ENCODE data around the gene SFPQ. TPM values are rescaled to one million over a fixed set of nuclear protein-coding genes. Genes with fewer than 3 reads are reported as not detected.
A peak's percentile ranks its signal among the peaks of the same experiment; 100 is the strongest.
"Not testable (repeated sequence)": the region's sequence is repeated elsewhere in the genome, so short reads cannot be mapped to it uniquely, and the experiment has no call there.

Gene SFPQ
- polyA plus RNA-seq (2013, experiment 1 of 2): 424 TPM
- polyA plus RNA-seq (2013, experiment 2 of 2): 420 TPM

- Histone ChIP-seq H2BK120ac (ENCODE audit: low read depth, low read length) (peak within 1 kb of the TSS; percentile 93), H3K36me3 (ENCODE audit: control insufficient read depth, insufficient read depth, low read length) (peaks cover 13% of the 10 kb centered on the region), H4K5ac (ENCODE audit: low read length) (no peak within 1 kb of the TSS), H3K4me2 (ENCODE audit: low read length) (no peak within 1 kb of the TSS), H3K27me3 (ENCODE audit: insufficient read depth, low read length, poor library complexity) (no peaks in the 10 kb centered on the region), H3K4me1 (ENCODE audit: control insufficient read depth, low read depth, low read length) (no peaks in the 10 kb centered on the region), H3K79me2 (ENCODE audit: control insufficient read depth, insufficient read depth, low read length) (peaks cover 49% of the 10 kb centered on the region), H2BK15ac (replicated peaks; ENCODE audit: low read depth) (no peak within 1 kb of the TSS), H4K8ac (ENCODE audit: low read depth, low read length) (peak within 1 kb of the TSS; percentile 100), H2AK5ac (ENCODE audit: low read length) (no peak within 1 kb of the TSS), H3K23ac (ENCODE audit: low read length) (peak within 1 kb of the TSS; percentile 100), H3K4me3 (ENCODE audit: low read length) (peak within 1 kb of the TSS; percentile 96), H2BK5ac (ENCODE audit: low read length) (peak within 1 kb of the TSS; percentile 41), H3K18ac (ENCODE audit: low read length) (peak within 1 kb of the TSS; percentile 94), H3K9ac (ENCODE audit: low read length) (peak within 1 kb of the TSS; percentile 99), H3K27ac (ENCODE audit: low read depth, low read length) (peak within 1 kb of the TSS; percentile 88), H3K56ac (ENCODE audit: low read length) (peak within 1 kb of the TSS; percentile 99), H3K4ac (ENCODE audit: low read depth, low read length) (peak within 1 kb of the TSS; percentile 98), H3K79me1 (ENCODE audit: low read length) (no peaks in the 10 kb centered on the region)
- WGBS (ENCODE audit: extremely low coverage, insufficient coverage, low lambda C conversion rate): no CpG with 5 or more reads among the region's 50 CpGs
- DNase-seq: peak; percentile 100
Measured at GRCh38 chr1:35192853-35193664, at the start of gene SFPQ. TSS of gene SFPQ (minus strand) at chr1:35193145. CDS start at chr1:35193049, 96 bp downstream.

- not testable (repeated sequence) for H2BK5ac ChIP-seq (ENCODE audit: low read length); H3K4me1 ChIP-seq (ENCODE audit: control insufficient read depth, low read depth, low read length); H2AK5ac ChIP-seq (ENCODE audit: low read length); H3K79me2 ChIP-seq (ENCODE audit: control insufficient read depth, insufficient read depth, low read length); H4K5ac ChIP-seq (ENCODE audit: low read length); H3K23ac ChIP-seq (ENCODE audit: low read length); H3K79me1 ChIP-seq (ENCODE audit: low read length); H3K18ac ChIP-seq (ENCODE audit: low read length); H3K4me2 ChIP-seq (ENCODE audit: low read length); H3K56ac ChIP-seq (ENCODE audit: low read length); H2BK15ac ChIP-seq (replicated peaks; ENCODE audit: low read depth); H3K27ac ChIP-seq (ENCODE audit: low read depth, low read length); H4K8ac ChIP-seq (ENCODE audit: low read depth, low read length); H3K36me3 ChIP-seq (ENCODE audit: control insufficient read depth, insufficient read depth, low read length); H3K9ac ChIP-seq (ENCODE audit: low read length); H2BK120ac ChIP-seq (ENCODE audit: low read depth, low read length); H3K4me3 ChIP-seq (ENCODE audit: low read length); H3K4ac ChIP-seq (ENCODE audit: low read depth, low read length); DNase-seq; H3K27me3 ChIP-seq (ENCODE audit: insufficient read depth, low read length, poor library complexity)
- no CpG with 5 or more reads among the region's 2 CpGs for WGBS (ENCODE audit: extremely low coverage, insufficient coverage, low lambda C conversion rate)
Measured at GRCh38 chr1:35236772-35237171, 43.8 kb upstream of the SFPQ start.

GRCh38 chr1:35231287-35231686 lies 38.3 kb upstream of the SFPQ start:
- no peak overlapping the region for H2BK15ac ChIP-seq (replicated peaks; ENCODE audit: low read depth)
- no peak overlapping the region for H3K9ac ChIP-seq (ENCODE audit: low read length)
- no peak overlapping the region for H4K8ac ChIP-seq (ENCODE audit: low read depth, low read length)
- no peak for DNase-seq
- no peak overlapping the region for H3K18ac ChIP-seq (ENCODE audit: low read length)
- no peak overlapping the region for H3K4ac ChIP-seq (ENCODE audit: low read depth, low read length)
- no peaks in the 10 kb centered on the region for H3K27me3 ChIP-seq (ENCODE audit: insufficient read depth, low read length, poor library complexity)
- no peaks in the 10 kb centered on the region for H3K79me2 ChIP-seq (ENCODE audit: control insufficient read depth, insufficient read depth, low read length)
- no peak overlapping the region for H2BK5ac ChIP-seq (ENCODE audit: low read length)
- no peak overlapping the region for H3K27ac ChIP-seq (ENCODE audit: low read depth, low read length)
- H2BK120ac ChIP-seq (ENCODE audit: low read depth, low read length): no peak overlapping the region
- H3K4me1 ChIP-seq (ENCODE audit: control insufficient read depth, low read depth, low read length): no peaks in the 10 kb centered on the region
- H2AK5ac ChIP-seq (ENCODE audit: low read length): no peak overlapping the region
- no peaks in the 10 kb centered on the region for H3K79me1 ChIP-seq (ENCODE audit: low read length)
- no peak overlapping the region for H3K4me3 ChIP-seq (ENCODE audit: low read length)
- no CpG with 5 or more reads among the region's 1 CpG for WGBS (ENCODE audit: extremely low coverage, insufficient coverage, low lambda C conversion rate)
- H3K36me3 ChIP-seq (ENCODE audit: control insufficient read depth, insufficient read depth, low read length): no peaks in the 10 kb centered on the region
- H3K56ac ChIP-seq (ENCODE audit: low read length): no peak overlapping the region
- H4K5ac ChIP-seq (ENCODE audit: low read length): no peak overlapping the region
- no peak overlapping the region for H3K4me2 ChIP-seq (ENCODE audit: low read length)
- H3K23ac ChIP-seq (ENCODE audit: low read length): no peak overlapping the region

GRCh38 chr1:35229587-35230360 lies 36.8 kb upstream of the SFPQ start:
- no peak overlapping the region for H3K9ac ChIP-seq (ENCODE audit: low read length)
- H3K18ac ChIP-seq (ENCODE audit: low read length): no peak overlapping the region
- H2BK15ac ChIP-seq (replicated peaks; ENCODE audit: low read depth): no peak overlapping the region
- no peak overlapping the region for H4K5ac ChIP-seq (ENCODE audit: low read length)
- no peaks in the 10 kb centered on the region for H3K36me3 ChIP-seq (ENCODE audit: control insufficient read depth, insufficient read depth, low read length)
- H3K56ac ChIP-seq (ENCODE audit: low read length): no peak overlapping the region
- no peak overlapping the region for H4K8ac ChIP-seq (ENCODE audit: low read depth, low read length)
- H2AK5ac ChIP-seq (ENCODE audit: low read length): no peak overlapping the region
- no peak overlapping the region for H3K27ac ChIP-seq (ENCODE audit: low read depth, low read length)
- WGBS (ENCODE audit: extremely low coverage, insufficient coverage, low lambda C conversion rate): no CpG with 5 or more reads among the region's 1 CpG
- H2BK120ac ChIP-seq (ENCODE audit: low read depth, low read length): no peak overlapping the region
- no peaks in the 10 kb centered on the region for H3K27me3 ChIP-seq (ENCODE audit: insufficient read depth, low read length, poor library complexity)
- no peak overlapping the region for H3K23ac ChIP-seq (ENCODE audit: low read length)
- H3K4me3 ChIP-seq (ENCODE audit: low read length): no peak overlapping the region
- H2BK5ac ChIP-seq (ENCODE audit: low read length): no peak overlapping the region
- no peaks in the 10 kb centered on the region for H3K4me1 ChIP-seq (ENCODE audit: control insufficient read depth, low read depth, low read length)
- no peak overlapping the region for H3K4me2 ChIP-seq (ENCODE audit: low read length)
- DNase-seq: no peak
- H3K4ac ChIP-seq (ENCODE audit: low read depth, low read length): no peak overlapping the region
- H3K79me1 ChIP-seq (ENCODE audit: low read length): no peaks in the 10 kb centered on the region
- no peaks in the 10 kb centered on the region for H3K79me2 ChIP-seq (ENCODE audit: control insufficient read depth, insufficient read depth, low read length)

GRCh38 chr1:35226546-35226945 lies 33.6 kb upstream of the SFPQ start:
- no peaks in the 10 kb centered on the region for H3K36me3 ChIP-seq (ENCODE audit: control insufficient read depth, insufficient read depth, low read length)
- no CpG with 5 or more reads among the region's 2 CpGs for WGBS (ENCODE audit: extremely low coverage, insufficient coverage, low lambda C conversion rate)
- no peaks in the 10 kb centered on the region for H3K27me3 ChIP-seq (ENCODE audit: insufficient read depth, low read length, poor library complexity)
- no peak overlapping the region for H2BK15ac ChIP-seq (replicated peaks; ENCODE audit: low read depth)
- H3K23ac ChIP-seq (ENCODE audit: low read length): no peak overlapping the region
- no peaks in the 10 kb centered on the region for H3K79me2 ChIP-seq (ENCODE audit: control insufficient read depth, insufficient read depth, low read length)
- no peak overlapping the region for H2BK5ac ChIP-seq (ENCODE audit: low read length)
- DNase-seq: no peak
- no peak overlapping the region for H2AK5ac ChIP-seq (ENCODE audit: low read length)
- H4K8ac ChIP-seq (ENCODE audit: low read depth, low read length): no peak overlapping the region
- H3K4me2 ChIP-seq (ENCODE audit: low read length): no peak overlapping the region
- H3K79me1 ChIP-seq (ENCODE audit: low read length): no peaks in the 10 kb centered on the region
- no peak overlapping the region for H3K27ac ChIP-seq (ENCODE audit: low read depth, low read length)
- H3K56ac ChIP-seq (ENCODE audit: low read length): no peak overlapping the region
- H4K5ac ChIP-seq (ENCODE audit: low read length): no peak overlapping the region
- no peak overlapping the region for H3K4me3 ChIP-seq (ENCODE audit: low read length)
- H2BK120ac ChIP-seq (ENCODE audit: low read depth, low read length): no peak overlapping the region
- no peak overlapping the region for H3K18ac ChIP-seq (ENCODE audit: low read length)
- H3K4me1 ChIP-seq (ENCODE audit: control insufficient read depth, low read depth, low read length): no peaks in the 10 kb centered on the region
- no peak overlapping the region for H3K9ac ChIP-seq (ENCODE audit: low read length)
- no peak overlapping the region for H3K4ac ChIP-seq (ENCODE audit: low read depth, low read length)
